COLO829 (cell line): ENCODE data around the gene MACROD1.

Experiments
- DNase-seq: peaks from one replicate; pipeline ENCODE4 v3.0.0; 2012; ENCODE audit warnings: low spot score

MACROD1 gene

GRCh38 chr11:64013141-64013896 is 152.6 kb downstream of the MACROD1 start:
- DNase-seq: no peak

DNA sequence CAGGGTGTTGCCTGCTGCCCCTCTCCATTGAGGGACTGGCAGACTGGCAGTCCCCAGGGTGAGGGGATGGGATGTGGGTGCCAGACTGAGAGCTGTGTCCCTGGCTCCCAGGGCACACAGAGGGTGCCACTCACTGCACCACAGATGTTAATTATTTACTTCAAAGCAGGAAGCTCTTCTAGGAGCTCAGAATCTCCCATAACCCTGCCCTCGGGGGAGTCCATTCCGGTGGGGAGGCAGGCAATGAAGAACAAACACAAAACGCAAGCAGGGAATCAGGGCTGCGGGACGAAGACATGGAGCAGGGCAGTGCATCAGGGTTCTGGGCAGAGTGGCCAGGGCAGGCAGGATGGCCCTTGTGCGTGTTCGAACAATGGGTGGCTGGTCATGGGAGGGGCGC is 154.5 kb downstream of the MACROD1 start:
- no peak for DNase-seq

GRCh38 chr11:64010783-64011182 is 155.1 kb downstream of the MACROD1 start:
- DNase-seq: no peak

- DNase-seq: no peak
These were observed 156.2 kb downstream of the MACROD1 start for GRCh38 chr11:64009710-64010109.

- DNase-seq: no peak
These were observed 156.8 kb downstream of the MACROD1 start for GRCh38 chr11:64008914-64009633.

DNA sequence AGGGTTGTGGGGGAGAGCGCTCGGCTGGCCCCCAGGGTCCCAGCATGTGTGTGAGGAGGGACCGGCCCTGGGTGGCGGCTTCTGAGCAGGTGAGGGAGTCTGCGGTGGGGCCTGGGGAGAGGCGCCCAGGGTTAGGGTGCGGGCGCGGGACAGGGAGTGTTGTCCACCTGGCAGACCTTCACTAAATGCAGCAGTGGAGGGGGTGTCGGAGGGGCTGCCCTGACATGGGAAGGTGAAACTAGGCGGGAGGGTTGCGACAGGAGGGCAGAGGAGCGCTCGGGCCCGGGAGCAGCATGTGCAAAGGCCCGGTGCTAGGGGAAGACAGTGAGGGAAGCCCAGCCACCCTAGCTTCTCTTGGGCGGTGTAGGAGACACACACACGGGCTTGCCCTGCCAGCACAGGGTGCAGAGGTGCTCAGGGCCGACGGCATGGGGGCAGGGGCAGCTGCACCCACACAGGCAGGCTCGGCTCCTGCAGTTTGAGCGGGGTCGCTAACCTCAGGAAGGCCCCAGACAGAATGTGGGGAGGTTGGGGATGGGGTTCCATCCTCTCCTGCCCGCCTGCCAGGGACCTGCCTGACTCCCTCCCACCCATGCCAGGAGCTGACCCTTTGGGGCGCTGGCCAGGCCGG is 157.5 kb downstream of the MACROD1 start:
- no peak for DNase-seq

GRCh38 chr11:64007629-64008282 is 158.2 kb downstream of the MACROD1 start:
- peak; percentile 81 for DNase-seq

DNA sequence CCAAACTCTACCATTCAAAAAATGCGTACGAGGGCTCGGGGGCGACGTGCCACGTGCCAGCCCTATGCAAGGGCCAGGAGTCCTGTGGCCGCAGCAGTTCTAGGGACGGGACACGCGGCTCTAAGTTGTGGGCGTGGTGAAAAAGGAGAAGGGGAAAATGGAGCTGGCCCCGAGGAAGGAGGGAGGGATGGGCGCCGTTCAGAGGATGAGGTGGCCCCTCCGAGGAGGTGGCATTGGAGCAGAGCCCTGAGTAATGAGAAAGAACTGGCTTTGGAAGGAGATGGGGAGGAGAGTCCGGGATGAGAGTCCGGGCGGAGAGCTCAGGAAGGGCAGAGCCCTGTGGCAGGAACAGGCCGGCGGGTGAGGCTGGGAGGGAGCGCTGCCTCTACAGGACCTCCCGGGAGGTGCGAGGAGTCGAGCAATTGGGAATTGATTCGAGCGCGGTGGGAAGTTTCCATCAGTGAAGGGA is 158.7 kb downstream of the MACROD1 start:
- DNase-seq: no peak

- no peak for DNase-seq
These were observed 159.5 kb downstream of the MACROD1 start for GRCh38 chr11:64006398-64006797.

DNA sequence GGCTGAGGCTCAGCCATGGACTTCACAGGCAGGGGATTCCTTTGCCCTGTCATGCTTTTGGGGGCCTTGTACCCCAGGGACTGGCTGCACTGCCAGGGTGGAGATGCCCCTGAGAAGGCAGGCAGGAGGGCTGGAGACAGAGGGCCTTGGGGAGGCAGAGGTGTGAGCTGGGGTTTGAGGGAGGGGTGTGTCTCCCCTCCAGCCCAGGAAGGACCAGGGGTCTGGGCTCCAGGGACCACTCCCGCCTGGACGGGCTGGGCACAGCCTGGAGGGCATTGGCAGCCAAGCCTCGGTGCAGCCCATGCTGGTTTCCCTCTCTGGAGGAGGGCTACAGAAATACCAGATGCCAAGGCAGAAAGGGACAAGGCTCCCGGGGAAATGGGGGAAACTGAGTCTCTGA is 160.2 kb downstream of the MACROD1 start:
- DNase-seq: no peak

DNA sequence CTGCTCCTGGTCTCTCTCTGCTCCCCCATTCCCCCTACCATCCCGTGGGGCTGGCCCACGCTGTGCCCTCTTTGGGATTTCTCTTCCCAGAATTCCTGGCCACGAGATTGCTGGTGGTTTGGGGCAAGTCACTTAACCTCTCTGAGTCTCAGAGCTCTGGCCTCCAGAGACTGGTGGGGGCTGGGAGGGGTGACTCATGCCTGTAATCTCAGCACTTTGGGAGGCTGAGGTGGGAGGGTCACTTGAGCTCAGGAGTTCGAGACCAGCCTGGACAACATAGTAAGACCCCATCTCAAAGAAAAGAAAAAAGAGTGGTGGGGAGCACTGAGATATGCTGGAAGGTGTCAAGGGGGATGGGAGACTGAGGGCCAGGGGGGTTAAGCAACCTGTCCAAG is 161.3 kb downstream of the MACROD1 start:
- DNase-seq: no peak

- DNase-seq: no peak
These were observed 161.9 kb downstream of the MACROD1 start for GRCh38 chr11:64003807-64004589.

DNA sequence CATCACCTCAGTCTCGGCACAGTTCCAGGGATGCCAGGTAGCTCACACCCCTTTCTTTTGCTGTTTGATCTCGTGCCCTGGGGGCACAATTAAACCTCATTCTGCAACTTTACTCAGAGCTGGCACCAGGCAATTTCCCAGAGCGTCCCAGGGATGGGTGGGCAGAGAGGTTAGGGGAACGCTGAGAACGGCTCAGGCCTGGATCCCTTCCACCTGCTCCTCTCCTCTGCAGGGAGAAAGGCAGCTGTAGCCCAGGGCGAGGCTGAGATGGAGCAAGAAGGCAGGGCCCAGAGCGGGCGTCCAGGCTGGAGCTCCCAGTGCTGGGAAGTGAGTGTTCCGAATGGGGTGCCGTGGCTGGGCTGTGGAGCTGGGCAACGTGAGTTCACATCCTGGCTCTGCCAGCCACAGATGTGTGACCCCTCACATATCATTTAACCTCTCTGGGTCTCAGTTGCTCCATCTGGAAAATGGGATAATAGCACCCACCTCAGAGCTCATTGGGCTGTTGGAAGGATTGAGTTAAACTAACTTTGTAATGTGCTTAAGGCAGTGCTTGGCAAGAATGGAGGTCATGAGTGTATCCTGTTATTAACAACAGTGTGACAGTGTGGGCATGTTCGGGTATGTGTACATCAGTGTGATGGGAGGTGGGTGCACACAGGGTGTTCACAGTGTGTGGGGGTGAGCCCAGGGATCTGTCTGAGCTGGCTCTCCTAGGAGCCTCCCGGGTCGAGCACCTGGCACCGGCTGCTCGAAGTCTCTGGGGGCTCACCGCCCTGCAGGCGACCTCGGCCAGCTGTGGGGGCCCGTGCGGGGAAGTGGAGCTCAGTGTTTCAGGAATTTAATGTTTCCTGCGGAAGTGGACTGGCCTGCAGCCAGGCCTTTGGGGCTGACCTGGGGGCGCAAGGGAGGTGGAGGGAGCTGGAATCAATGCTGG is 164.2 kb downstream of the MACROD1 start:
- DNase-seq: no peak

DNA sequence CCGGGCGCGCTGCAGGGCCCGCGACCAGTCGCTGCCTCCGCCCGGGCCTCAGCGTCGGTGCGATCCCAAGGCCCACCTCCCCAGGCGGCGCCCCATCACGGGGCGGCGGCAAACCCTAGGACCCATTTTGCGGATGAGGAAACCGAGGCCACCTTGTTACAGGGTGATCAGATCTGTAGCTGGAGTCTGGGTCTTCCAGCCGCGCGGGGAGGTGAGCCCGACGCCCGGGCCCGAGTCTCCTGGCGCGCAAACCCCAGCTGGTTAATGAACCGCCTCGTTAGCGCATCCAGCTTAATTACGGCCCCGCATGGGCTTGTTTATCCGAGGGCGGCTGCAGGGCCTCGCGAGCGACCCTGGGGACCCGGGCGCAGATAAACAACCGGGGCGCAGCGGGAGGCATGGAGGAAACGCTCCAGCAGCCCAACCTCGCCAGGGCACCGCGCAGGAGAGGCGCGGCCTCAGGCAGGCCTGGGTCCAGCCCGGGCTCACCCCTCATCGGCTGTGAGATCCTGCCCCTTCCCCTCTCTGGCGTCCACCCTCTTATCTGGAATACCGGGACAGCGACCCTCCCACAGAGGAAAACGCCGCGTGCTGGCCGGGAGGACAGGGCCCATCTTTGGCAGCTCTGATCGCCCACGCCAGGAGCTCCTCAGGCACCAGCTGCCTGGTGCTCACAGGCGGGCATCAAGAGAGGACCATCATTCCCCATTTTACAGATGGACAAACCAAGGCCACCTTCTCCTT is 165.0 kb downstream of the MACROD1 start:
- DNase-seq: no peak

DNA sequence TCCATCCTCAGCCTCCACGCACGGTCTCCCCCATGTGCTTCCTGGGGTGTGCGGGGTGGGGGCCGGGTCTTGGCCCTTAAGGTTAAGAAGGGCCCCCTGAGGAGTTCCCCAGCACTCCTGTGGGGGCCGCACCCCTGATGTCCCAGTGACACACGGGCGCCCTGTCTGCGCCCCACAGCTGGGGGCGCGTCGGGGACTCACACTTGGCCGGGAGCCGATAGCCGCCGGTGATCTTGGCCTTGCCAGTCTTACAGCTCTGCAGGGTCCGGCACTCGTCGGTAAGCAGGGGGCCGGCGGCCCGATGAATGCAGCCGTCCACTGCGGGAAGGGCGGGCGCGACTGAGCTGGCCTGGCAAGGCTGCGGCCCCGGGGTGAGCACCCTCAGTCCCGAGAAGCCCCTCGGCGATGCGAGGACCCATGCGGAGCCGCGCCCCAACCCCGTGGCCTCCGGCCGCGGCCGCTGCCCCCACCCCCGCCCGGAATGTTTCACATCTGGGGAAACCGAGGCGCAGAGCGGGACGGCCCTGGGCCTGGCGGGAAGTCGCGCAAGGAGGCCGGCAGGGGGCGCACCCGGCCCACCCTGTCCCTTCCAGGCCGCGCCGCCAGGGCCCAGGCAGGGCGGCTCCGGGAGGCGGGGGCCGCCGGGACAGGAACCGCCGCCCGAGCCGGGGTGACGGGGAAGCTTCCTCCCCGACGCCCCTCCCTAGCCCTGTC is 165.7 kb downstream of the MACROD1 start:
- DNase-seq: peak; percentile 56

DNA sequence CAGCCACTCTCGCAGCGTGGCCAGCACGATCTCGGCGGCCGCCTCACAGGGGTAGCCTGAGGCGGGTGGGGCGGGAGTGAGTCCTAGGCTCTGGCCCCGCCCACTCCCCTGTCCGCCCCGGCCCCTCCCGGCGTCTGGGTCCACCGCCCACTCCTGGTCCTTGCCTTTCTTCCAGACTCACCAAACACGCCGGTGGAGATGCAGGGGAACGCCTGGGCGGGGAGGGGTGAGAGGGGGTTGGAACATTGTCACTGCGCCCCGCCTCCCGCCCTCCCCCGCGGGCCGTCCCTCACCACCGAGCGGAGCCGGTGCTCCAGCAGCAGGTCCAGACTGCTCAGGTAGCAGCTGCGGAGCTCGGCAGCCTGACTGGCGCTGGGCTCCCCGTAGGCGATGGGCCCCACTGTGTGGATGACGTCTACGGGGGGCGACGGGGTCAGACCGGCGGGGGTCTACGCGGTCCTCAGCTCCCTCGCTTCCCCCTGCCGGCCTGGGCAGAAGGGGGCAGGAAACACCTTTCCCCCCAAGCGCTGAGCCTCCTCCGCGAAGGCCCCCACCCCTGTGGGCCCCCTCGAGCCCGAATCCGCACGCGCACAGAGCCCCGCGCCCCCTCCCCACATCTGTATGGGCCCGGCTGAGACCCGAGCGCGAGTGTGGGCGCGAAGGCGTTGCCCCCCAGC is 166.4 kb downstream of the MACROD1 start:
- no peak for DNase-seq

DNA sequence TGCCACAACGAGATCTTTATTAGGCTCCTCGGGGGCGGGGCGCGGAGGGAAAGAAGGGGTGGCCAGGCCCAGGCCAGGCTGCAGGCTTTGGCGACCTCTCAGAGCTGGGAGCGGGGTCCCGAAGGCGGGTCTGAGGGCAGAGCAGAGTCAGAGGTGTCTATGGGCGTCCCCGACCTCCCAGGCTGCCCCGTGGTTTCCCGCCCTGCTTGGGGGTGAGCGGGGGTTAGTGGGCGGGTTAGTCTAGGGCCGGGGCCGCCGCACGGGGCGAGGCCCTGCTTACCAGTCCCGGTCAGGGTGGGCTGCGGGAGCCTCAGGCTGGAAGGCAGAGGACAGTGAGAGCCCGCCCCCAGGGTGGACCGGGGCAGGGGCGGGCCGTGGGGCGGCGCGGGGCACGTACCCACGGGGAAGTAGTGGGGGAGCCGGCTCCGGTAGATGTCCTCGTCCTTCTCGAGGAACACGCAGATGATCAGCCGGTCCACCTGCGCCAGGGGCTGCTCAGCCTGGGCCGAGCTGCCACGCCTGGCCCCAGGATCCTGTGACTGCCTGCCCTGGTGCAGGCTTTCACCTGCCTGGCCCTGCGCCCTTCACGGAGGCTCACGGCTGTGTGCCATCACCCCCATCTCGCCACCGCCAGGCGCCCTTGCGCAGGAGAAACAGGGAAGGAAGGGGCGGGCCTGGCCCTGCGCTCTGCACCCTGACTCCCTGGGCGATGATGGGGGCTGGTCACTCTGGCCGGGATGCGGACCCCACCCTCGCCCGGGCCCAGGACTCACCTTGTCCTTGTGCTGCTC is 167.2 kb downstream of the MACROD1 start:
- no peak for DNase-seq
